ENCODE measurements around the gene C2CD5.

Gene C2CD5

GRCh38 chr12:22529281-22530060 is 14.9 kb downstream of the C2CD5 start:
- H3K4me3 ChIP-seq (replicated peaks; ENCODE audit: low read depth, low read length) = no peak overlapping the region
- peak; percentile 38 for DNase-seq (ENCODE audit: low read depth)
- peak; percentile 51 for TF ChIP-seq CTCF (IDR thresholded peaks at IDR 0.05; ENCODE audit: low read length, missing control alignments)

- DNase-seq (ENCODE audit: low read depth) = peak; percentile 76
- TF ChIP-seq CTCF (IDR thresholded peaks at IDR 0.05; ENCODE audit: low read length, missing control alignments) = no peak
- H3K4me3 ChIP-seq (replicated peaks; ENCODE audit: low read depth, low read length) = no peak overlapping the region
Observed at GRCh38 chr12:22527999-22528398, 16.3 kb downstream of the C2CD5 start.

GRCh38 chr12:22526836-22527235 is 17.5 kb downstream of the C2CD5 start:
- H3K4me3 ChIP-seq (replicated peaks; ENCODE audit: low read depth, low read length) = no peak overlapping the region
- no peak for TF ChIP-seq CTCF (IDR thresholded peaks at IDR 0.05; ENCODE audit: low read length, missing control alignments)
- no peak for DNase-seq (ENCODE audit: low read depth)

GRCh38 chr12:22525426-22525825 is 18.9 kb downstream of the C2CD5 start:
- peak; percentile 51 for DNase-seq (ENCODE audit: low read depth)
- H3K4me3 ChIP-seq (replicated peaks; ENCODE audit: low read depth, low read length) = no peak overlapping the region
- TF ChIP-seq CTCF (IDR thresholded peaks at IDR 0.05; ENCODE audit: low read length, missing control alignments) = no peak

- peak; percentile 18 for DNase-seq (ENCODE audit: low read depth)
- H3K4me3 ChIP-seq (replicated peaks; ENCODE audit: low read depth, low read length) = no peak overlapping the region
- TF ChIP-seq CTCF (IDR thresholded peaks at IDR 0.05; ENCODE audit: low read length, missing control alignments) = no peak
Observed at GRCh38 chr12:22518998-22519397, 25.3 kb downstream of the C2CD5 start.

GRCh38 chr12:22518060-22518719 is 26.2 kb downstream of the C2CD5 start:
- TF ChIP-seq CTCF (IDR thresholded peaks at IDR 0.05; ENCODE audit: low read length, missing control alignments) = no peak
- no peak overlapping the region for H3K4me3 ChIP-seq (replicated peaks; ENCODE audit: low read depth, low read length)
- DNase-seq (ENCODE audit: low read depth) = peak; percentile 67

Data from fibroblast of pulmonary artery (primary cell).